Muscle of back (tissue), 11 donors: ENCODE data around the gene PCDHGA1. TPM values are rescaled to one million over a fixed set of nuclear protein-coding genes. Genes with fewer than 3 reads are reported as not detected.
A peak's percentile ranks its signal among the peaks of the same experiment; 100 is the strongest.

ENCODE experiments used
- DNase-seq, 3 donors: peaks; one replicate each; pipeline versions ENCODE4 v3.0.0 to v3.0.0-alpha.2; 2013
- polyA plus RNA-seq, 10 donors: library from polyadenylated mRNA; unstranded; fragments of 120-200 nt; gene quantifications; one replicate each; pipeline ENCODE4 v1.2.1, GENCODE V29; 2013; ENCODE audit not compliant: insufficient read length in 10 of 10

PCDHGA1 gene
- polyA plus RNA-seq, 10 donors: 0.38 to 0.64 (median 0.54) TPM

- no peak for DNase-seq
Observed at GRCh38 chr5:141489841-141490240, 159.5 kb downstream of the PCDHGA1 start.

- DNase-seq: no peak
Observed at GRCh38 chr5:141490271-141490670, 160.0 kb downstream of the PCDHGA1 start.

- DNase-seq: no peak
Observed at GRCh38 chr5:141490771-141491170, 160.5 kb downstream of the PCDHGA1 start.

- no peak for DNase-seq
Observed at GRCh38 chr5:141491323-141492167, 161.2 kb downstream of the PCDHGA1 start.

GRCh38 chr5:141492168-141492885, 162.0 kb downstream of the PCDHGA1 start:
- DNase-seq: no peak

- no peak for DNase-seq
Observed at GRCh38 chr5:141493500-141494422, 163.4 kb downstream of the PCDHGA1 start.

GRCh38 chr5:141494761-141495452, 164.6 kb downstream of the PCDHGA1 start:
- no peak for DNase-seq

GRCh38 chr5:141495453-141495811, 165.1 kb downstream of the PCDHGA1 start:
- DNase-seq: no peak

- DNase-seq: peak; percentile 56 to 85 (median 69)
Observed at GRCh38 chr5:141496038-141496437, 165.7 kb downstream of the PCDHGA1 start.

- no peak for DNase-seq
Observed at GRCh38 chr5:141501761-141502160, 171.4 kb downstream of the PCDHGA1 start.

GRCh38 chr5:141503681-141504080, 173.4 kb downstream of the PCDHGA1 start:
- DNase-seq: no peak

GRCh38 chr5:141504216-141504615, 173.9 kb downstream of the PCDHGA1 start:
- no peak for DNase-seq

GRCh38 chr5:141506381-141507155, 176.3 kb downstream of the PCDHGA1 start:
- DNase-seq: no peak

- peak; percentile 67 to 95 (median 76) for DNase-seq
Observed at GRCh38 chr5:141507387-141508091, 177.2 kb downstream of the PCDHGA1 start.

- DNase-seq: peak in 1 of 3 donors; percentile 83
Observed at GRCh38 chr5:141508440-141508797, 178.1 kb downstream of the PCDHGA1 start.

GRCh38 chr5:141508798-141509611, 178.7 kb downstream of the PCDHGA1 start:
- DNase-seq: peak; percentile 70 to 94 (median 86)

- DNase-seq: no peak
Observed at GRCh38 chr5:141510160-141510559, 179.8 kb downstream of the PCDHGA1 start.

- no peak for DNase-seq
Observed at GRCh38 chr5:141510850-141511601, 180.7 kb downstream of the PCDHGA1 start.
